IMR-90 (cell line): Measurements from ENCODE around the gene CCDC33. TPM values are rescaled to one million over a fixed set of nuclear protein-coding genes. Genes with fewer than 3 reads are reported as not detected.

Experiments
- ATAC-seq: fragments of 200-7000 bp; cut with Tn5 transposase; 2 replicates; pipeline ENCODE4 v1.9.1; 2020; ENCODE audit warnings: low read depth, mild to moderate bottlenecking, moderate library complexity
- BruUV-seq: library from RNA; stranded (reverse); fragments of 400-500 nt; replicated peaks from 2 replicates; lab custom pipeline; 2021; lab: Mats Ljungman, UMichigan
- CTCF ChIA-PET: fragments of 300-600 bp; formaldehyde crosslinking; extraction: SDS; loops from one replicate; lab custom pipeline; 2021; ENCODE audit warnings: antibody characterized with exemption; lab: Yijun Ruan, JAX
- POLR2A ChIA-PET: fragments of 300-600 bp; sonication (Branson Sonifier 250); formaldehyde crosslinking; loops from one replicate; lab custom pipeline; 2022; ENCODE audit warnings: antibody characterized with exemption; ENCODE audit not compliant: unreplicated experiment; lab: Charles Lee
- DNase-seq: peaks from one replicate; pipeline ENCODE4 v3.0.0; 2013
- H2AFZ ChIP-seq: replicated peaks from 2 replicates; pipeline ENCODE3; 2013; ENCODE audit warnings: low read length, mild to moderate bottlenecking; ENCODE audit not compliant: poor library complexity
- H2AK5ac ChIP-seq: 2 replicates; pipeline ENCODE4 v1.6.1; 2013; ENCODE audit warnings: low read depth, low read length, inconsistent platforms
- H2AK9ac ChIP-seq: replicated peaks from 2 replicates; pipeline ENCODE3; 2013; ENCODE audit warnings: mild to moderate bottlenecking, low read depth, low read length, moderate library complexity; ENCODE audit not compliant: poor library complexity
- H2BK120ac ChIP-seq: 2 replicates; pipeline ENCODE4 v1.6.1; 2013; ENCODE audit warnings: low read depth, low read length, inconsistent platforms
- H2BK15ac ChIP-seq: 3 replicates; pipeline ENCODE4 v1.6.1; 2013; ENCODE audit warnings: low read depth, low read length, inconsistent platforms
- H2BK20ac ChIP-seq: 2 replicates; pipeline ENCODE4 v1.6.1; 2013; ENCODE audit warnings: low read depth, mild to moderate bottlenecking, inconsistent platforms, low read length, moderate library complexity
- H2BK5ac ChIP-seq: 2 replicates; pipeline ENCODE4 v1.6.1; 2013; ENCODE audit warnings: mild to moderate bottlenecking, low read depth, low read length, inconsistent platforms; ENCODE audit not compliant: poor library complexity, severe bottlenecking
- H3K14ac ChIP-seq: replicated peaks from 2 replicates; pipeline ENCODE4 v1.6.1; 2013; ENCODE audit warnings: low read depth, low read length, inconsistent platforms
- H3K18ac ChIP-seq: 2 replicates; pipeline ENCODE4 v1.6.1; 2013; ENCODE audit warnings: low read depth, low read length, control low read depth
- H3K23ac ChIP-seq: 2 replicates; pipeline ENCODE4 v1.6.1; 2013; ENCODE audit warnings: low read depth, low read length, inconsistent platforms
- H3K27ac ChIP-seq: 2 replicates; pipeline ENCODE4 v1.5.1; 2013; ENCODE audit warnings: mild to moderate bottlenecking, control low read depth, low read length; ENCODE audit not compliant: insufficient read depth
- H3K27me3 ChIP-seq: 2 replicates; pipeline ENCODE4 v1.6.1; 2013; ENCODE audit warnings: low read length; ENCODE audit not compliant: control insufficient read depth, insufficient read depth
- H3K36me3 ChIP-seq: 2 replicates; pipeline ENCODE4 v1.6.1; 2013; ENCODE audit warnings: low read length, mixed read lengths; ENCODE audit not compliant: control insufficient read depth, insufficient read depth
- H3K4ac ChIP-seq: 2 replicates; pipeline ENCODE4 v1.6.1; 2013; ENCODE audit warnings: low read depth, low read length, inconsistent platforms
- H3K4me1 ChIP-seq: 2 replicates; pipeline ENCODE4 v1.6.1; 2013; ENCODE audit warnings: low read length, mixed read lengths; ENCODE audit not compliant: control insufficient read depth, insufficient read depth
- H3K4me2 ChIP-seq: 2 replicates; pipeline ENCODE4 v1.6.1; 2013; ENCODE audit warnings: low read depth, mild to moderate bottlenecking, control low read depth, low read length, moderate library complexity
- H3K4me3 ChIP-seq: 2 replicates; pipeline ENCODE4 v1.5.1; 2013; ENCODE audit warnings: low read depth, mild to moderate bottlenecking, control low read depth, low read length, moderate library complexity; ENCODE audit not compliant: insufficient read depth
- H3K56ac ChIP-seq: 2 replicates; pipeline ENCODE4 v1.6.1; 2013; ENCODE audit warnings: low read length, inconsistent platforms; ENCODE audit not compliant: insufficient read depth; ENCODE audit errors: extremely low read depth
- H3K79me1 ChIP-seq, 2 experiments: 2 replicates each; pipeline ENCODE4 v1.6.1; 2013; ENCODE audit warnings: low read length in 2 of 2, inconsistent platforms in 1 of 2, low read depth in 1 of 2
- H3K9ac ChIP-seq: 2 replicates; pipeline ENCODE4 v1.6.1; 2013; ENCODE audit warnings: low read depth, low read length, control low read depth
- H3K9me1 ChIP-seq: 2 replicates; pipeline ENCODE4 v1.6.1; 2013; ENCODE audit warnings: low read length, inconsistent platforms; ENCODE audit not compliant: insufficient read depth
- H3K9me3 ChIP-seq: 2 replicates; pipeline ENCODE4 v1.6.1; 2013; ENCODE audit warnings: low read length; ENCODE audit not compliant: control insufficient read depth, insufficient read depth
- H4K20me1 ChIP-seq: 2 replicates; pipeline ENCODE4 v1.6.1; 2013; ENCODE audit warnings: low read length, inconsistent platforms; ENCODE audit not compliant: insufficient read depth
- H4K5ac ChIP-seq: 2 replicates; pipeline ENCODE4 v1.6.1; 2013; ENCODE audit warnings: mild to moderate bottlenecking, low read depth, low read length, control low read depth
- H4K8ac ChIP-seq, 2 experiments: 2 replicates each; pipeline ENCODE4 v1.6.1; 2013; ENCODE audit warnings: low read depth in 2 of 2, low read length in 2 of 2, control low read depth in 1 of 2, inconsistent platforms in 1 of 2
- H4K91ac ChIP-seq: 2 replicates; pipeline ENCODE4 v1.6.1; 2013; ENCODE audit warnings: low read depth, low read length, inconsistent platforms; ENCODE audit not compliant: insufficient read depth
- BHLHE40 ChIP-seq: fragments of 150-350 bp; IDR thresholded peaks from 2 replicates; pipeline ENCODE4 v1.6.1; 2016; ENCODE audit warnings: mild to moderate bottlenecking, low read depth, low read length
- CHD1 ChIP-seq: IDR thresholded peaks from 2 replicates; pipeline ENCODE4 v1.6.1; 2012; ENCODE audit warnings: low read depth, low read length, improper control_type of control experiment
- WGBS, 2 experiments: methylation state at CpG; one replicate each; pipeline versions ENCODE4 v1.1.5 to v1.1.7; 2013; ENCODE audit warnings: missing lambda C conversion rate in 2 of 2; ENCODE audit not compliant: insufficient read length in 1 of 2; ENCODE audit errors: extremely low coverage in 2 of 2; 5-methylcytosine and 5-hydroxymethylcytosine counted together
- dilution Hi-C: fragments of 300-500 bp; cut with HindIII; formaldehyde crosslinking; loops from one replicate; pipeline ENCODE4 v1.14.3; 2018; ENCODE audit warnings: low sequenced_read_pairs; ENCODE audit not compliant: unreplicated experiment
- in situ Hi-C: fragments of 300-500 bp; cut with MboI; formaldehyde crosslinking; loops from 3 replicates; pipeline ENCODE4 v1.14.3; 2019; ENCODE audit warnings: low sequenced_read_pairs, inconsistent platforms, mixed read lengths
- intact Hi-C: fragments of 100-400 bp; cut with micrococcal nuclease; formaldehyde crosslinking; loops from 2 replicates; pipeline ENCODE4 v1.10.0; 2022
- polyA plus RNA-seq, 3 experiments: library from polyadenylated mRNA; depleted of rRNA; stranded (reverse); fragments of >200 nt; gene quantifications; 2 replicates each; pipeline ENCODE4 v1.2.3, GENCODE V29; 2012; ENCODE audit warnings: low replicate concordance in 1 of 3
- total RNA-seq: library from RNA; depleted of rRNA; stranded (reverse); fragments of >200 nt; gene quantifications from 2 replicates; pipeline ENCODE4 v1.2.3, GENCODE V29; 2012

Gene CCDC33
- total and polyA plus RNA-seq, 2 of the 4 experiments (the other 2 are of a cell fraction) = not detected

GRCh38 chr15:74314795-74315438 lies 78.8 kb downstream of the CCDC33 start:
- TF ChIP-seq BHLHE40 = no peak
- no peak for TF ChIP-seq CHD1
- Histone ChIP-seq H2AFZ (peak overlapping the region; percentile 71), H3K9ac (no peak overlapping the region), H4K8ac (no peak overlapping the region), H2BK20ac (no peak overlapping the region), H3K18ac (no peak overlapping the region), H3K9me1 (no peaks in the 10 kb centered on the region; the same call in 1 of the 2 replicates), H3K27me3 (peaks cover 27% of the 10 kb centered on the region), H2AK9ac (no peak overlapping the region), H2BK5ac (no peak overlapping the region), H4K91ac (no peak overlapping the region), H2AK5ac (no peak overlapping the region), H3K4me2 (no peak overlapping the region), H4K5ac (no peak overlapping the region), H3K4ac (peak overlapping the region; percentile 0; the same call in 1 of the 2 replicates), H3K56ac (no peak overlapping the region), H3K14ac (no peak overlapping the region), H3K79me1 (no peaks in the 10 kb centered on the region), H3K27ac (no peak overlapping the region), H3K4me1 (peaks cover 15% of the 10 kb centered on the region; the same call in 1 of the 2 replicates), H3K9me3 (no peaks in the 10 kb centered on the region), H3K4me3 (no peak overlapping the region), H4K20me1 (no peaks in the 10 kb centered on the region), H3K23ac (no peak overlapping the region), H2BK120ac (peak overlapping the region; percentile 8; the same call in 1 of the 2 replicates), H2BK15ac (peak overlapping the region; percentile 68; the same call in 2 of the 3 replicates), H3K36me3 (no peaks in the 10 kb centered on the region)
- dilution Hi-C loops = no loop called here
- intact Hi-C loops = no loop called here
- in situ Hi-C loops = loop anchor here (5.0 kb wide), 1 partner anchor 338 kb away; no protein-coding TSS in a partner anchor
- WGBS, 2 experiments = 87% methylated on average over 3 of the region's 13 CpGs; no CpG with 5 or more reads in 1 of the 2 experiments
- BruUV-seq = no TSS peak
- DNase-seq (no peak), ATAC-seq (no peak)
- CTCF ChIA-PET = no interaction called here
- POLR2A ChIA-PET = no interaction called here
